Activated T-helper 2 cell treated with anti-CD3 and anti-CD28 coated beads, Interferon-gamma antibody, Interleukin-2, Interleukin-4, amounts not matched to agents 10 μg/mL and 5 μg/mL and 100 μg/mL, durations not matched to agents 14 hours and 24 hours and 36 hours (primary cell): Measurements from ENCODE around the gene CDT1. TPM values are rescaled to one million over a fixed set of nuclear protein-coding genes. Genes with fewer than 3 reads are reported as not detected.
"Not testable (repeated sequence)": the region's sequence is repeated elsewhere in the genome, so short reads cannot be mapped to it uniquely, and the experiment has no call there.

Experiments
- DNase-seq: peaks from one replicate; pipeline ENCODE4 v3.0.0; 2021; ENCODE audit warnings: low spot score
- H3K27ac Mint-ChIP-seq: one replicate; pipeline ENCODE4 v1.8.0; 2021; ENCODE audit warnings: mixed read lengths
- H3K27me3 Mint-ChIP-seq: one replicate; pipeline ENCODE4 v1.8.0; 2021; ENCODE audit warnings: low read depth, mixed read lengths
- H3K36me3 Mint-ChIP-seq: one replicate; pipeline ENCODE4 v1.8.0; 2021; ENCODE audit warnings: low read depth, mixed read lengths
- H3K4me1 Mint-ChIP-seq: one replicate; pipeline ENCODE4 v1.8.0; 2021; ENCODE audit warnings: low read depth, mixed read lengths
- H3K4me3 Mint-ChIP-seq: one replicate; pipeline ENCODE4 v1.8.0; 2021; ENCODE audit warnings: low read depth, mild to moderate bottlenecking, moderate library complexity, mixed read lengths
- H3K9me3 Mint-ChIP-seq: one replicate; pipeline ENCODE4 v1.8.0; 2021; ENCODE audit warnings: mixed read lengths
- intact Hi-C: fragments of 100-400 bp; cut with micrococcal nuclease; formaldehyde crosslinking; loops from one replicate; pipeline ENCODE4 v1.15.1; 2023
- total RNA-seq: library from RNA; stranded (reverse); gene quantifications from 2 replicates; pipeline ENCODE4 v1.2.3, GENCODE V29; 2022

CDT1 gene
- total RNA-seq, 1 donor from 2014 or later: 79.9 TPM

GRCh38 chr16:88815227-88815626 lies 11.6 kb downstream of the CDT1 start:
- no peak overlapping the region for H3K4me3 Mint-ChIP-seq
- H3K36me3 Mint-ChIP-seq: peaks cover 8% of the 10 kb centered on the region
- peaks cover 1% of the 10 kb centered on the region for H3K4me1 Mint-ChIP-seq
- H3K27me3 Mint-ChIP-seq: no peaks in the 10 kb centered on the region
- H3K9me3 Mint-ChIP-seq: no peaks in the 10 kb centered on the region
- H3K27ac Mint-ChIP-seq: no peak overlapping the region
- intact Hi-C loops: no loop called here
- no peak for DNase-seq

GRCh38 chr16:88815901-88816589 lies 12.5 kb downstream of the CDT1 start:
- peak; percentile 44 for DNase-seq
- no peaks in the 10 kb centered on the region for H3K36me3 Mint-ChIP-seq
- intact Hi-C loops: loop anchor here (1.0 kb wide), 1 partner anchor 351 kb away; no protein-coding TSS in a partner anchor
- H3K27me3 Mint-ChIP-seq: no peaks in the 10 kb centered on the region
- H3K4me1 Mint-ChIP-seq: no peaks in the 10 kb centered on the region
- no peak overlapping the region for H3K4me3 Mint-ChIP-seq
- H3K27ac Mint-ChIP-seq: no peak overlapping the region
- H3K9me3 Mint-ChIP-seq: no peaks in the 10 kb centered on the region

- Mint-ChIP-seq H3K4me3 (no peak overlapping the region), H3K27ac (no peak overlapping the region), H3K27me3 (no peaks in the 10 kb centered on the region), H3K9me3 (no peaks in the 10 kb centered on the region), H3K36me3 (no peaks in the 10 kb centered on the region), H3K4me1 (no peaks in the 10 kb centered on the region)
- DNase-seq: no peak
- intact Hi-C loops: loop anchor here (1.0 kb wide), 1 partner anchor 350 kb away; no protein-coding TSS in a partner anchor
Measured at GRCh38 chr16:88816736-88817535, 13.3 kb downstream of the CDT1 start.

- Mint-ChIP-seq H3K4me3 (no peak overlapping the region), H3K9me3 (no peaks in the 10 kb centered on the region), H3K4me1 (no peaks in the 10 kb centered on the region), H3K27ac (no peak overlapping the region), H3K36me3 (no peaks in the 10 kb centered on the region), H3K27me3 (no peaks in the 10 kb centered on the region)
- intact Hi-C loops: no loop called here
- no peak for DNase-seq
Measured at GRCh38 chr16:88817785-88818574, 14.4 kb downstream of the CDT1 start.

- Mint-ChIP-seq H3K4me1 (no peaks in the 10 kb centered on the region), H3K27me3 (no peaks in the 10 kb centered on the region), H3K9me3 (no peaks in the 10 kb centered on the region), H3K36me3 (no peaks in the 10 kb centered on the region), H3K27ac (no peak overlapping the region), H3K4me3 (no peak overlapping the region)
- intact Hi-C loops: no loop called here
- DNase-seq: no peak
Measured at GRCh38 chr16:88818575-88818874, 14.9 kb downstream of the CDT1 start.

GRCh38 chr16:88819126-88819525 lies 15.5 kb downstream of the CDT1 start:
- no peaks in the 10 kb centered on the region for H3K36me3 Mint-ChIP-seq
- intact Hi-C loops: no loop called here
- H3K27ac Mint-ChIP-seq: no peak overlapping the region

GRCh38 chr16:88820385-88821025 lies 16.9 kb downstream of the CDT1 start:
- no peak for DNase-seq
- intact Hi-C loops: no loop called here
- Mint-ChIP-seq H3K36me3 (no peaks in the 10 kb centered on the region), H3K9me3 (no peaks in the 10 kb centered on the region), H3K27ac (no peak overlapping the region), H3K27me3 (no peaks in the 10 kb centered on the region), H3K4me3 (no peak overlapping the region), H3K4me1 (no peaks in the 10 kb centered on the region)

More at GRCh38 chr16:88819126-88819525, 15.5 kb downstream of the CDT1 start:
- H3K9me3 Mint-ChIP-seq: no peaks in the 10 kb centered on the region
- no peaks in the 10 kb centered on the region for H3K27me3 Mint-ChIP-seq
- no peak overlapping the region for H3K4me3 Mint-ChIP-seq
- no peaks in the 10 kb centered on the region for H3K4me1 Mint-ChIP-seq
- no peak for DNase-seq

- Mint-ChIP-seq H3K36me3 (no peaks in the 10 kb centered on the region), H3K4me1 (no peaks in the 10 kb centered on the region), H3K27me3 (no peaks in the 10 kb centered on the region), H3K27ac (no peak overlapping the region), H3K4me3 (no peak overlapping the region), H3K9me3 (no peaks in the 10 kb centered on the region)
- intact Hi-C loops: no loop called here
- no peak for DNase-seq
Measured at GRCh38 chr16:88821168-88821850, 17.7 kb downstream of the CDT1 start.

- Mint-ChIP-seq H3K27me3 (no peaks in the 10 kb centered on the region), H3K36me3 (no peaks in the 10 kb centered on the region), H3K4me3 (no peak overlapping the region), H3K9me3 (no peaks in the 10 kb centered on the region), H3K4me1 (no peaks in the 10 kb centered on the region), H3K27ac (no peak overlapping the region)
- no peak for DNase-seq
- intact Hi-C loops: no loop called here
Measured at GRCh38 chr16:88822281-88823040, 18.9 kb downstream of the CDT1 start.

- DNase-seq, intact Hi-C loops, H3K4me3 Mint-ChIP-seq, H3K36me3 Mint-ChIP-seq, H3K27ac Mint-ChIP-seq, H3K9me3 Mint-ChIP-seq, H3K27me3 Mint-ChIP-seq, H3K4me1 Mint-ChIP-seq: not testable (repeated sequence)
Measured at GRCh38 chr16:88823646-88824045, 20.1 kb downstream of the CDT1 start.

- intact Hi-C loops: no loop called here
- H3K9me3 Mint-ChIP-seq: no peaks in the 10 kb centered on the region
- no peak overlapping the region for H3K27ac Mint-ChIP-seq
- H3K4me1 Mint-ChIP-seq: no peaks in the 10 kb centered on the region
- no peak overlapping the region for H3K4me3 Mint-ChIP-seq
- H3K36me3 Mint-ChIP-seq: no peaks in the 10 kb centered on the region
- H3K27me3 Mint-ChIP-seq: no peaks in the 10 kb centered on the region
- no peak for DNase-seq
Measured at GRCh38 chr16:88824256-88825077, 20.9 kb downstream of the CDT1 start.
